Lower leg skin (tissue), 3 donors: Measurements from ENCODE around the gene GRIN3A.
"Not testable (repeated sequence)": the region's sequence is repeated elsewhere in the genome, so short reads cannot be mapped to it uniquely, and the experiment has no call there.

Source experiments
- POLR2A ChIP-seq, 2 donors: fragments of 450-650 bp; IDR thresholded peaks; one replicate each; pipeline ENCODE4 v1.6.1; 2016 to 2017; ENCODE audit warnings: antibody characterized with exemption in 2 of 2, mild to moderate bottlenecking in 1 of 2, moderate library complexity in 1 of 2
- TF ChIP-seq, protein P1 (sequence below), 3 donors: fragments of 450-650 bp; IDR thresholded peaks; one replicate each; pipeline ENCODE4 v1.5.1; 2016; ENCODE audit warnings: antibody characterized with exemption in 3 of 3, mild to moderate bottlenecking in 3 of 3, moderate library complexity in 2 of 3

DNA sequence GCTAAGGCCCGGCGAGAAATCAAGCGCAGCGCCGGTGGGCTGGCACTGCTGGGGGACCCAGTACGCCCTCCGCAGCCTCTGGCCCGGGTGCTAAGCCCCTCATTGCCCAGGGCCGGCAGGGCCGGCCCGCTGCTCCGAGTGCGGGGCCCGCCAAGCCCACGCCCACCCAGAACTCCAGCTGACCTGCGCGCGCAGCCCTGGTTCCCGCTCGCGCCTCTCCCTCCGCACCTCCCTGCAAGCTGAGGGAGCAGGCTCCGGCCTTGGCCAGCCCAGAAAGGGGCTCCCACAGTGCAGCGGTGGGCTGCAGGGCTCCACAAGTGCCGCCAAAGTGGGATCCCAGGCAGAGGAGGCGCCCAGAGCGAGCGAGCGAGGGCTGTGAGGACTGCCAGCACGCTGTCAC is 14.2 kb downstream of the GRIN3A start:
- TF ChIP-seq, protein P1, sequence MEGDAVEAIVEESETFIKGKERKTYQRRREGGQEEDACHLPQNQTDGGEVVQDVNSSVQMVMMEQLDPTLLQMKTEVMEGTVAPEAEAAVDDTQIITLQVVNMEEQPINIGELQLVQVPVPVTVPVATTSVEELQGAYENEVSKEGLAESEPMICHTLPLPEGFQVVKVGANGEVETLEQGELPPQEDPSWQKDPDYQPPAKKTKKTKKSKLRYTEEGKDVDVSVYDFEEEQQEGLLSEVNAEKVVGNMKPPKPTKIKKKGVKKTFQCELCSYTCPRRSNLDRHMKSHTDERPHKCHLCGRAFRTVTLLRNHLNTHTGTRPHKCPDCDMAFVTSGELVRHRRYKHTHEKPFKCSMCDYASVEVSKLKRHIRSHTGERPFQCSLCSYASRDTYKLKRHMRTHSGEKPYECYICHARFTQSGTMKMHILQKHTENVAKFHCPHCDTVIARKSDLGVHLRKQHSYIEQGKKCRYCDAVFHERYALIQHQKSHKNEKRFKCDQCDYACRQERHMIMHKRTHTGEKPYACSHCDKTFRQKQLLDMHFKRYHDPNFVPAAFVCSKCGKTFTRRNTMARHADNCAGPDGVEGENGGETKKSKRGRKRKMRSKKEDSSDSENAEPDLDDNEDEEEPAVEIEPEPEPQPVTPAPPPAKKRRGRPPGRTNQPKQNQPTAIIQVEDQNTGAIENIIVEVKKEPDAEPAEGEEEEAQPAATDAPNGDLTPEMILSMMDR (IDR thresholded peaks at IDR 0.05): not testable (repeated sequence)
- not testable (repeated sequence) for TF ChIP-seq POLR2A (IDR thresholded peaks at IDR 0.05)
